Upper lobe of left lung (tissue), 6 donors: ENCODE measurements around the gene PDE4D. TPM values are rescaled to one million over a fixed set of nuclear protein-coding genes. Genes with fewer than 3 reads are reported as not detected.

ENCODE experiments used
- ATAC-seq, 2 donors: fragments of 200-7000 bp; cut with Tn5 transposase; one replicate each; pipeline ENCODE4 v1.9.1; 2022; ENCODE audit warnings: mild to moderate bottlenecking in 2 of 2, moderate library complexity in 2 of 2; ENCODE audit not compliant: low FRiP score in 2 of 2
- DNase-seq, 2 donors: peaks; one replicate each; pipeline ENCODE4 v3.0.0-alpha.2; 2019 to 2020
- H3K27ac ChIP-seq, 4 donors: fragments of 200-600 bp; sonication (generic); one replicate each; pipeline ENCODE4 v1.5.1; 2016 to 2019
- H3K27me3 ChIP-seq, 4 donors: fragments of 200-600 bp; sonication (generic); one replicate each; pipeline ENCODE4 v1.5.1; 2017 to 2019
- H3K36me3 ChIP-seq, 4 donors: fragments of 200-600 bp; sonication (generic); one replicate each; pipeline ENCODE4 v1.5.1; 2016 to 2019
- H3K4me1 ChIP-seq, 4 donors: fragments of 200-600 bp; sonication (generic); one replicate each; pipeline ENCODE4 v1.5.1; 2018 to 2019
- H3K4me3 ChIP-seq, 4 donors: fragments of 200-600 bp; sonication (generic); one replicate each; pipeline ENCODE4 v1.5.1; 2017 to 2019; ENCODE audit warnings: mild to moderate bottlenecking in 2 of 4, moderate library complexity in 1 of 4
- H3K9me3 ChIP-seq, 4 donors: fragments of 200-600 bp; sonication (generic); one replicate each; pipeline ENCODE4 v1.5.1; 2018 to 2019
- EP300 ChIP-seq, 4 donors: sonication (generic); formaldehyde crosslinking; IDR thresholded peaks; one replicate each; pipeline ENCODE4 v1.5.1; 2017; ENCODE audit warnings: antibody characterized with exemption in 4 of 4, control low read depth in 2 of 4
- POLR2A ChIP-seq, 4 donors: fragments of 450-650 bp; IDR thresholded peaks; one replicate each; pipeline ENCODE4 v1.5.1; 2016 to 2017; ENCODE audit warnings: antibody characterized with exemption in 4 of 4, mild to moderate bottlenecking in 2 of 4
- POLR2AphosphoS5 ChIP-seq, 2 donors: sonication (generic); formaldehyde crosslinking; IDR thresholded peaks; one replicate each; pipeline ENCODE4 v1.5.1; 2017; ENCODE audit warnings: antibody characterized with exemption in 2 of 2
- WGBS, 2 donors: methylation state at CpG; one replicate each; pipeline ENCODE4 v1.1.5; 2017 to 2018; 5-methylcytosine and 5-hydroxymethylcytosine counted together
- total RNA-seq, 6 donors: library from RNA; depleted of rRNA in 4 of 6; stranded (reverse); fragments of >200 nt in 4 of 6; gene quantifications; one replicate each; pipeline versions ENCODE4 v1.1.0 to v1.2.1, GENCODE V29; 2016 to 2021
- TF ChIP-seq, protein P1 (sequence below), 6 experiments: fragments of 450-650 bp in 4 of 6; fragments of 200-600 bp in 2 of 6; sonication (generic) in 2 of 6; IDR thresholded peaks; one replicate each; pipeline ENCODE4 v1.5.1; 2016 to 2019; ENCODE audit warnings: antibody characterized with exemption in 6 of 6
- donor health status: DM: no; HTN: no; CAD: no; lungs with moderate emphysema.
- donor health status: DM: no; HTN: yes; CAD: no; lungs with severe emphysema.

PDE4D gene
- total RNA-seq, 6 donors from 2014 or later = 50.4 to 188 (median 84.0) TPM

DNA sequence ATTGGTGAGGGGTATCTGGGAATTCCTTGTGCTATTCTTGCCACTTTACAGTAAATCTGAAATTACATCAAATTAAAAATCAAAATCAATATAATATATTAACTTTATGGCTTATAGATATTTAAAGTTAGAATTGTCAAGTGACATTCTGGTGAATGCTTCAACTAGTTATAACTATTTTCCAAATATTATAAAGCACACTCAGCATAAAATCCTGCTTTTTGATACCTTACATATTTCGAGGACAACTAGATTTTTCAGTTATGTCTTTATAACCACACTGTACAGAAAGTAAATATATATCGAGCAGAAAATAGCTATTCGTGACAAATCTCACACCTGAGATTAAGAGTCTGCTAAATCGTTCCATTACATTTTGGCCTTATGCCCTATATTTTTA lies 210.2 kb downstream of the PDE4D start:
- Histone ChIP-seq H3K4me1 (no peaks in the 10 kb centered on the region), H3K36me3 (no peaks in the 10 kb centered on the region), H3K27ac (no peak overlapping the region), H3K27me3 (no peaks in the 10 kb centered on the region), H3K9me3 (no peaks in the 10 kb centered on the region), H3K4me3 (no peak overlapping the region)
- ATAC-seq (no peak), DNase-seq (no peak)
- TF ChIP-seq POLR2A (IDR thresholded peaks at IDR 0.05) (no peak), POLR2AphosphoS5 (IDR thresholded peaks at IDR 0.05) (no peak), EP300 (IDR thresholded peaks at IDR 0.05) (no peak)
- TF ChIP-seq, protein P1, sequence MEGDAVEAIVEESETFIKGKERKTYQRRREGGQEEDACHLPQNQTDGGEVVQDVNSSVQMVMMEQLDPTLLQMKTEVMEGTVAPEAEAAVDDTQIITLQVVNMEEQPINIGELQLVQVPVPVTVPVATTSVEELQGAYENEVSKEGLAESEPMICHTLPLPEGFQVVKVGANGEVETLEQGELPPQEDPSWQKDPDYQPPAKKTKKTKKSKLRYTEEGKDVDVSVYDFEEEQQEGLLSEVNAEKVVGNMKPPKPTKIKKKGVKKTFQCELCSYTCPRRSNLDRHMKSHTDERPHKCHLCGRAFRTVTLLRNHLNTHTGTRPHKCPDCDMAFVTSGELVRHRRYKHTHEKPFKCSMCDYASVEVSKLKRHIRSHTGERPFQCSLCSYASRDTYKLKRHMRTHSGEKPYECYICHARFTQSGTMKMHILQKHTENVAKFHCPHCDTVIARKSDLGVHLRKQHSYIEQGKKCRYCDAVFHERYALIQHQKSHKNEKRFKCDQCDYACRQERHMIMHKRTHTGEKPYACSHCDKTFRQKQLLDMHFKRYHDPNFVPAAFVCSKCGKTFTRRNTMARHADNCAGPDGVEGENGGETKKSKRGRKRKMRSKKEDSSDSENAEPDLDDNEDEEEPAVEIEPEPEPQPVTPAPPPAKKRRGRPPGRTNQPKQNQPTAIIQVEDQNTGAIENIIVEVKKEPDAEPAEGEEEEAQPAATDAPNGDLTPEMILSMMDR (IDR thresholded peaks at IDR 0.05) = no peak
- WGBS, 2 donors = 92 to 95% methylated on average over 4 of the region's 4 CpGs

DNA sequence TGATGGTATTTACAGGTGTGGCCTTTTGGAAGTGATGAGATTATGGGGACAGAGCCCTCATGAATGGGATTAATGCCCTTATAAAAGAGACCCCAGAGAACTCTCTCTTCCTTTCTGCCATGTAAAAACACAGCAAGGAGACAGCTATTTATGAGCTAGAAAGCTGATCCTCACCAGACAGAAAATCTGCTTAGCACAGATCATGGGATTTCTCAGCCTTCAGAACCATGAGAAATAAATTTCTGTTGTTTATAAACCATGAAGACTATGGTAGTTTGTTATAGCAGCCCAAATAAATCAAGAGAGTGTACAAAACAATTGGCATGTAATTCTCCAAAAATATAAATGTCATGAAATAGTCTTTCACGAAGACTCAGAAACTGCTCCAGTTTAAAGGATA lies 211.0 kb downstream of the PDE4D start:
- DNase-seq (no peak), ATAC-seq (no peak)
- Histone ChIP-seq H3K27me3 (no peaks in the 10 kb centered on the region), H3K4me3 (no peak overlapping the region), H3K36me3 (no peaks in the 10 kb centered on the region), H3K9me3 (no peaks in the 10 kb centered on the region), H3K4me1 (no peaks in the 10 kb centered on the region), H3K27ac (no peak overlapping the region)
- no peak for TF ChIP-seq POLR2A (IDR thresholded peaks at IDR 0.05)
- TF ChIP-seq EP300 (IDR thresholded peaks at IDR 0.05) = no peak
- no peak for TF ChIP-seq POLR2AphosphoS5 (IDR thresholded peaks at IDR 0.05)
- TF ChIP-seq, protein P1 (IDR thresholded peaks at IDR 0.05) = no peak
- 84 to 85% methylated on average over 1 of the region's 1 CpG for WGBS, 2 donors

DNA sequence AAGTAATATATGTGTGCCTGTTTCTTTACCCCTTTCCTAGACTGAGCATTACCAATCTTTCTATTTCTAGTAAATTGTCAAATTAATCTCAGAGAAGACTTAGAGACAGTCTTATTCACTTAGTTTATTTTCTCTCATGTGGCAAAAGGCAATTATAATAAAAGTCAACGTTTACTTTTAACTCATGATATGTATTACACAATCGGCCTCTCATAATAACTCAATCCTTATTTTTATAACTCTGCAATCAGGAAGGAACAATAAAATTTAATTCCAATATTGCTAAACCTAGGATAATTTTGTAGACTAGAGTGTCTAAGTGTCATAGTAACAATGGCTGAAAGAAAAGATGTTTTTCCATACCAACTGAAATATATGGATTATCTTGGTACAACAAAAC lies 214.6 kb downstream of the PDE4D start:
- Histone ChIP-seq H3K9me3 (no peaks in the 10 kb centered on the region), H3K4me3 (no peak overlapping the region), H3K36me3 (no peaks in the 10 kb centered on the region), H3K27me3 (no peaks in the 10 kb centered on the region), H3K27ac (no peak overlapping the region), H3K4me1 (no peaks in the 10 kb centered on the region)
- DNase-seq (no peak), ATAC-seq (no peak)
- TF ChIP-seq EP300 (IDR thresholded peaks at IDR 0.05) = no peak
- TF ChIP-seq, protein P1 (IDR thresholded peaks at IDR 0.05) = no peak
- no peak for TF ChIP-seq POLR2A (IDR thresholded peaks at IDR 0.05)
- TF ChIP-seq POLR2AphosphoS5 (IDR thresholded peaks at IDR 0.05) = no peak
- 63 to 68% methylated on average over 2 of the region's 2 CpGs for WGBS, 2 donors

DNA sequence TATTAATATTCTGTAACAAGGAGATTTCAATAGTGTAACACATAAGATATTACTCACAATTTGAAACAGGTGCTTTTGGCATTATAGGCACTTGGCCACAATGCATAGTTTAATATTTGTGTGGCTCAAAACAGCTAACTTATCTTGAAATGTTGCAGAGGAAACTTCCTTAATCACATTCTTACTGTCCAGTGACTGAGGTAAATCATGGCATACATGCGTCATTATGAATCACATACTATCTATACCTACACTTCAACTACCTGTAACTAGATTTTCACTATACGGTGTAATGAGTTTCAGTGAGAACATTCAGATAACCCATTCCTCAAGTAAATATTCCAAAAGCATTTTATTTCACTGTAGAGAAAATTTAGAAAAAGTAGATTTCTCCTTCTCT lies 218.8 kb downstream of the PDE4D start:
- Histone ChIP-seq H3K4me1 (no peaks in the 10 kb centered on the region), H3K4me3 (no peak overlapping the region), H3K27ac (no peak overlapping the region), H3K27me3 (no peaks in the 10 kb centered on the region), H3K9me3 (no peaks in the 10 kb centered on the region), H3K36me3 (no peaks in the 10 kb centered on the region)
- TF ChIP-seq, protein P1 (IDR thresholded peaks at IDR 0.05) = no peak
- TF ChIP-seq POLR2AphosphoS5 (IDR thresholded peaks at IDR 0.05) = no peak
- ATAC-seq (no peak), DNase-seq (no peak)
- 94 to 95% methylated on average over 2 of the region's 2 CpGs for WGBS, 2 donors

DNA sequence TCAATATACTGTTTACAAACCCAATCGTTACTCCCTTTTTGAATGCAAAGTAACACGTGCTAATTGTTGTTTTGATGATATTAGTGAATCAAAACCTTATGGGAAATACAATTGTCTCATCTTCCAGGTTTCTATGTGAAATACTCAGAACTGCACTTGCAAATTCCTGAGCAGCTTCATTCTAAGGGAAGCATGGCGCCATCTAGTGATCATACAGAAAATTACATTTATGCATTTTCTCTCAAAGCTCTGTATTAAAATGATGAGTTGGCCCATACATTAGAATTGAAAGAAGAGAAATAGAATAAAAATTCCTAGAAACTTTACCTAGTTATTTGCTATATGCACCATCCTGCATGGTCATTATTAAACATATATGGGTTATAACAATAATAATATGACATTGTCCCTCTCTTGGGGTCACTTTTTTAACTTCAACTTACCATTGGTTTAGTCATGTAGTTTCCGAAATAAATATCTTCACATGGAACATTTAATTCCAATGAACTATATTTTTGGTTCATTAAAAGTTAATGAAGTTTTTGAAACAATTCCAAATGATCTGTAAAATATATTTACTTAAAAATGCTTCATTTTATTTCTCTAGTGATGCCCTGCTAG lies 220.0 kb downstream of the PDE4D start:
- no peaks in the 10 kb centered on the region for H3K4me1 ChIP-seq
- ATAC-seq (peak in 1 of 2 donors; percentile 77), DNase-seq (no peak)
- H3K9me3 ChIP-seq = no peaks in the 10 kb centered on the region
- no peak for TF ChIP-seq POLR2A (IDR thresholded peaks at IDR 0.05)
- no peak for TF ChIP-seq EP300 (IDR thresholded peaks at IDR 0.05)
- TF ChIP-seq, protein P1 (IDR thresholded peaks at IDR 0.05) = peak; percentile 54 to 80 (median 69)
- WGBS, 2 donors = 25 to 26% methylated on average over 4 of the region's 4 CpGs
- no peaks in the 10 kb centered on the region for H3K27me3 ChIP-seq
- H3K36me3 ChIP-seq = no peaks in the 10 kb centered on the region
- no peak overlapping the region for H3K4me3 ChIP-seq
- no peak overlapping the region for H3K27ac ChIP-seq
